HFF-Myc (cell line): ENCODE results near the gene DNAH10.

Source experiments
- DNase-seq: peaks from one replicate; pipeline ENCODE4 v3.0.0-alpha.2; 2011; ENCODE audit warnings: low read depth; ENCODE audit errors: extremely low read depth
- H3K4me3 ChIP-seq: replicated peaks from 2 replicates; pipeline ENCODE4 v1.5.1; 2011; ENCODE audit warnings: low read depth, mild to moderate bottlenecking, control low read depth, low read length
- CTCF ChIP-seq: IDR thresholded peaks from 2 replicates; pipeline ENCODE4 v1.5.1; 2012; ENCODE audit warnings: mild to moderate bottlenecking, low read depth, low read length, control low read depth; ENCODE audit errors: missing control alignments

The DNAH10 gene

GRCh38 chr12:123744836-123745235 lies 17.3 kb upstream of the DNAH10 start:
- no peak overlapping the region for H3K4me3 ChIP-seq
- peak; percentile 24 for TF ChIP-seq CTCF
- DNase-seq, result no peak

GRCh38 chr12:123747309-123747708 lies 14.8 kb upstream of the DNAH10 start:
- no peak for TF ChIP-seq CTCF
- H3K4me3 ChIP-seq, result no peak overlapping the region
- no peak for DNase-seq

- H3K4me3 ChIP-seq, result no peak overlapping the region
- no peak for DNase-seq
- TF ChIP-seq CTCF, result no peak
Measured at GRCh38 chr12:123748161-123748560, 13.9 kb upstream of the DNAH10 start.

GRCh38 chr12:123748661-123749060 lies 13.4 kb upstream of the DNAH10 start:
- no peak for TF ChIP-seq CTCF
- H3K4me3 ChIP-seq, result no peak overlapping the region
- DNase-seq, result no peak

- DNase-seq, result no peak
- no peak for TF ChIP-seq CTCF
Measured at GRCh38 chr12:123749355-123749754, 12.7 kb upstream of the DNAH10 start.

GRCh38 chr12:123750159-123750656 lies 11.9 kb upstream of the DNAH10 start:
- TF ChIP-seq CTCF, result no peak
- no peak overlapping the region for H3K4me3 ChIP-seq
- DNase-seq, result no peak

More at GRCh38 chr12:123749355-123749754, 12.7 kb upstream of the DNAH10 start:
- no peak overlapping the region for H3K4me3 ChIP-seq

GRCh38 chr12:123752046-123752445 lies 10.1 kb upstream of the DNAH10 start:
- no peak for DNase-seq
- H3K4me3 ChIP-seq, result no peak overlapping the region
- TF ChIP-seq CTCF, result no peak
